Keratinocyte (primary cell): Measurements from ENCODE around the gene FNDC3B. TPM values are rescaled to one million over a fixed set of nuclear protein-coding genes. Genes with fewer than 3 reads are reported as not detected.

Experiments used
- DNase-seq: peaks from one replicate; pipeline ENCODE4 v3.0.0-alpha.2; 2011; ENCODE audit warnings: low read depth, missing footprints, low spot score
- FAIRE-seq: peaks from 2 replicates; lab custom pipeline; 2011; peaks lifted over from hg19 to GRCh38; lab: Jason Lieb, UNC
- H2AFZ ChIP-seq: 2 replicates; pipeline ENCODE4 v1.6.0; 2012; ENCODE audit warnings: low read length, control low read depth, inconsistent platforms; ENCODE audit not compliant: control insufficient read depth
- H3K27ac ChIP-seq: 2 replicates; pipeline ENCODE4 v1.5.1; 2011; ENCODE audit warnings: low read length; ENCODE audit not compliant: control insufficient read depth, insufficient read depth
- H3K27me3 ChIP-seq: 3 replicates; pipeline ENCODE4 v1.6.0; 2011; ENCODE audit warnings: low read length; ENCODE audit not compliant: control insufficient read depth, insufficient read depth; ENCODE audit errors: extremely low read depth
- H3K36me3 ChIP-seq, 2 experiments: 2 replicates in 1 of 2; 3 replicates in 1 of 2; pipeline ENCODE4 v1.5.1; 2011; ENCODE audit warnings: low read length in 2 of 2, mild to moderate bottlenecking in 1 of 2; ENCODE audit not compliant: control insufficient read depth in 2 of 2, insufficient read depth in 2 of 2; ENCODE audit errors: extremely low read depth in 1 of 2
- H3K4me1 ChIP-seq: 3 replicates; pipeline ENCODE4 v1.5.1; 2011; ENCODE audit warnings: low read length; ENCODE audit not compliant: control insufficient read depth, insufficient read depth; ENCODE audit errors: extremely low read depth
- H3K4me2 ChIP-seq: 3 replicates; pipeline ENCODE4 v1.6.0; 2011; ENCODE audit warnings: low read depth, low read length; ENCODE audit not compliant: control insufficient read depth, insufficient read depth; ENCODE audit errors: extremely low read depth
- H3K4me3 ChIP-seq, 3 experiments: fragments of 200-600 bp in 1 of 3; sonication (generic) in 1 of 3; 2 replicates in 2 of 3; 3 replicates in 1 of 3; pipeline ENCODE4 v1.5.1; 2011 to 2016; ENCODE audit warnings: low read length in 3 of 3, mild to moderate bottlenecking in 3 of 3, control low read depth in 2 of 3, inconsistent platforms in 1 of 3, low read depth in 1 of 3, mixed read lengths in 1 of 3, mixed run types in 1 of 3, moderate library complexity in 1 of 3; ENCODE audit not compliant: control insufficient read depth in 2 of 3, insufficient read depth in 2 of 3; ENCODE audit errors: extremely low read depth in 1 of 3
- H3K79me2 ChIP-seq: 2 replicates; pipeline ENCODE4 v1.6.0; 2012; ENCODE audit warnings: low read length; ENCODE audit not compliant: control insufficient read depth, insufficient read depth
- H3K9ac ChIP-seq: 3 replicates; pipeline ENCODE4 v1.6.0; 2011; ENCODE audit warnings: low read length; ENCODE audit not compliant: control insufficient read depth, insufficient read depth; ENCODE audit errors: extremely low read depth
- H3K9me1 ChIP-seq: 3 replicates; pipeline ENCODE4 v1.6.0; 2011; ENCODE audit warnings: low read length; ENCODE audit not compliant: control insufficient read depth, insufficient read depth; ENCODE audit errors: extremely low read depth
- H3K9me3 ChIP-seq: 2 replicates; pipeline ENCODE4 v1.5.1; 2012; ENCODE audit warnings: low read depth, low read length; ENCODE audit not compliant: control insufficient read depth
- H4K20me1 ChIP-seq: 3 replicates; pipeline ENCODE4 v1.6.0; 2011; ENCODE audit warnings: low read length; ENCODE audit not compliant: control insufficient read depth, insufficient read depth; ENCODE audit errors: extremely low read depth
- EZH2 ChIP-seq: IDR thresholded peaks from one replicate; pipeline ENCODE4 v1.6.1; 2012; ENCODE audit warnings: inconsistent platforms, mild to moderate bottlenecking, low read length, moderate library complexity
- dilution Hi-C: fragments of 300-500 bp; cut with MboI; formaldehyde crosslinking; loops from one replicate; pipeline ENCODE4 v1.7.0; 2020; ENCODE audit warnings: low sequenced_read_pairs; ENCODE audit not compliant: extremely low pct_ligation_motif_present
- polyA plus RNA-seq, 5 experiments: library from polyadenylated mRNA; depleted of rRNA in 3 of 5; stranded (reverse) in 3 of 5; stranded (forward) in 1 of 5; unstranded in 1 of 5; fragments of >200 nt; gene quantifications; 1 replicate in 1 of 5; 2 replicates in 3 of 5; 3 replicates in 1 of 5; pipeline versions ENCODE4 v1.2.1 to v1.2.3, GENCODE V29; 2011 to 2012; ENCODE audit warnings: missing spikeins in 2 of 5, low read depth in 1 of 5, low replicate concordance in 1 of 5
- TF ChIP-seq, protein P1 (sequence below), 3 experiments: IDR thresholded peaks in 1 of 3; conservative IDR thresholded peaks in 1 of 3; optimal IDR thresholded peaks in 1 of 3; 2 replicates in 2 of 3; 3 replicates in 1 of 3; pipeline versions ENCODE3 to v1.5.1; 2011; ENCODE audit warnings: low read length in 3 of 3, mild to moderate bottlenecking in 3 of 3, moderate library complexity in 2 of 3, control low read depth in 1 of 3, inconsistent platforms in 1 of 3; ENCODE audit not compliant: insufficient read depth in 2 of 3; ENCODE audit errors: extremely low read depth in 1 of 3

Gene FNDC3B
- polyA plus RNA-seq, 1 donor (not counting 4 experiments of a cell fraction or from before 2014, with no cell fraction given): 31.4 TPM

GRCh38 chr3:172362583-172362982 is 323.2 kb downstream of the FNDC3B start:
- Histone ChIP-seq H3K36me3 (peaks cover 9 to 20% of the 10 kb centered on the region in 2 experiments), H3K4me2 (no peak overlapping the region), H3K4me1 (no peaks in the 10 kb centered on the region), H2AFZ (no peak overlapping the region), H3K9ac (no peak overlapping the region), H3K9me1 (no peaks in the 10 kb centered on the region), H3K4me3 (no peak overlapping the region), H4K20me1 (no peaks in the 10 kb centered on the region), H3K27me3 (no peaks in the 10 kb centered on the region), H3K9me3 (no peaks in the 10 kb centered on the region), H3K79me2 (no peaks in the 10 kb centered on the region), H3K27ac (no peak overlapping the region)
- FAIRE-seq (no peak), DNase-seq (no peak)
- dilution Hi-C loops: no loop called here
- TF ChIP-seq, protein P1, sequence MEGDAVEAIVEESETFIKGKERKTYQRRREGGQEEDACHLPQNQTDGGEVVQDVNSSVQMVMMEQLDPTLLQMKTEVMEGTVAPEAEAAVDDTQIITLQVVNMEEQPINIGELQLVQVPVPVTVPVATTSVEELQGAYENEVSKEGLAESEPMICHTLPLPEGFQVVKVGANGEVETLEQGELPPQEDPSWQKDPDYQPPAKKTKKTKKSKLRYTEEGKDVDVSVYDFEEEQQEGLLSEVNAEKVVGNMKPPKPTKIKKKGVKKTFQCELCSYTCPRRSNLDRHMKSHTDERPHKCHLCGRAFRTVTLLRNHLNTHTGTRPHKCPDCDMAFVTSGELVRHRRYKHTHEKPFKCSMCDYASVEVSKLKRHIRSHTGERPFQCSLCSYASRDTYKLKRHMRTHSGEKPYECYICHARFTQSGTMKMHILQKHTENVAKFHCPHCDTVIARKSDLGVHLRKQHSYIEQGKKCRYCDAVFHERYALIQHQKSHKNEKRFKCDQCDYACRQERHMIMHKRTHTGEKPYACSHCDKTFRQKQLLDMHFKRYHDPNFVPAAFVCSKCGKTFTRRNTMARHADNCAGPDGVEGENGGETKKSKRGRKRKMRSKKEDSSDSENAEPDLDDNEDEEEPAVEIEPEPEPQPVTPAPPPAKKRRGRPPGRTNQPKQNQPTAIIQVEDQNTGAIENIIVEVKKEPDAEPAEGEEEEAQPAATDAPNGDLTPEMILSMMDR (optimal IDR thresholded peaks at IDR 0.05 in 1 of 3, IDR thresholded peaks at IDR 0.05 in 1 of 3, conservative IDR thresholded peaks at IDR 0.05 in 1 of 3; ENCODE audit: extremely low read depth in 1 of 3, insufficient read depth in 2 of 3, low read length in 3 of 3): no peak
- TF ChIP-seq EZH2: no peak

- Histone ChIP-seq H3K9me3 (no peaks in the 10 kb centered on the region), H3K4me2 (no peak overlapping the region), H4K20me1 (no peaks in the 10 kb centered on the region), H3K27me3 (no peaks in the 10 kb centered on the region), H3K9me1 (no peaks in the 10 kb centered on the region), H2AFZ (no peak overlapping the region), H3K27ac (no peak overlapping the region), H3K36me3 (peaks cover 11 to 18% of the 10 kb centered on the region in 2 experiments), H3K4me3 (no peak overlapping the region), H3K79me2 (no peaks in the 10 kb centered on the region), H3K9ac (no peak overlapping the region), H3K4me1 (no peaks in the 10 kb centered on the region)
- DNase-seq (no peak), FAIRE-seq (no peak)
- no peak for TF ChIP-seq EZH2
- TF ChIP-seq, protein P1 (optimal IDR thresholded peaks at IDR 0.05 in 1 of 3, IDR thresholded peaks at IDR 0.05 in 1 of 3, conservative IDR thresholded peaks at IDR 0.05 in 1 of 3; ENCODE audit: extremely low read depth in 1 of 3, insufficient read depth in 2 of 3, low read length in 3 of 3): no peak
- dilution Hi-C loops: no loop called here
Measured at GRCh38 chr3:172364374-172365027, 325.1 kb downstream of the FNDC3B start.
